ENCODE measurements around the gene EED.

EED gene

DNA sequence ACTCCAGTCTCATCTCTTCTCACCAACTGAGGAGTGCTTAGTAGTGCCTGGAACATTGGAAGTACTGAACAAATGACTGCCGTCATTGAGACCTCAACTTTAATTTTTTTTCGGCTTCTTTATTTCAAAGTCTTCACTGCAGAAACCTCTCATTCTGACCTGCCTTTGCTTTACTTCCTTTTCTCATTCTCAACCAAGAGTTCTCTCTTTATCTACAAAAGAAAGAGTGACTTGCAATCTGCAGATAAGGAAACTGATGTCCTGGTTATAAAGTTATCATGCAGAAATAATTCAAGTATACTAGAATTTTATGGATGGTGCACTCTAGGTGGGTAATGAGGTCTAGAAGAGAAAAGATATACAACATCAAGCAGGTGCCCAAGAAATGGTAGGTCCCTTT is 1.2 kb upstream of the EED start:
- H3K9ac ChIP-seq (ENCODE audit: insufficient read length, low read depth) = no peak overlapping the region
- TF ChIP-seq SUZ12 (IDR thresholded peaks at IDR 0.05; ENCODE audit: extremely low read depth, insufficient read depth, insufficient read length) = no peak
- no peak for TF ChIP-seq ZNF274 (IDR thresholded peaks at IDR 0.05; ENCODE audit: low read depth, low read length)
- no peak for TF ChIP-seq YY1 (IDR thresholded peaks at IDR 0.05; ENCODE audit: insufficient read depth, insufficient read length)
- H3K4me3 ChIP-seq (ENCODE audit: insufficient read length, low read depth) = no peak overlapping the region
- H3K36me3 ChIP-seq (ENCODE audit: insufficient read depth, insufficient read length, low read length) = no peaks in the 10 kb centered on the region
- no peaks in the 10 kb centered on the region for H3K4me1 ChIP-seq (ENCODE audit: insufficient read depth, insufficient read length)
- H3K27me3 ChIP-seq (ENCODE audit: insufficient read depth, insufficient read length) = no peaks in the 10 kb centered on the region
- H3K9me3 ChIP-seq (ENCODE audit: insufficient read depth, low read length) = no peaks in the 10 kb centered on the region
- DNase-seq (ENCODE audit: low read depth, low spot score) = no peak

GRCh38 chr11:86244063-86244521 is 461 bp upstream of the EED start:
- Histone ChIP-seq H3K9ac (ENCODE audit: insufficient read length, low read depth) (peak overlapping the region; percentile 78), H3K27me3 (ENCODE audit: insufficient read depth, insufficient read length) (no peaks in the 10 kb centered on the region), H3K4me1 (ENCODE audit: insufficient read depth, insufficient read length) (no peaks in the 10 kb centered on the region), H3K36me3 (ENCODE audit: insufficient read depth, insufficient read length, low read length) (no peaks in the 10 kb centered on the region), H3K9me3 (ENCODE audit: insufficient read depth, low read length) (no peaks in the 10 kb centered on the region), H3K4me3 (ENCODE audit: insufficient read length, low read depth) (peak overlapping the region; percentile 80)
- TF ChIP-seq ZNF274 (IDR thresholded peaks at IDR 0.05; ENCODE audit: low read depth, low read length) (no peak), SUZ12 (IDR thresholded peaks at IDR 0.05; ENCODE audit: extremely low read depth, insufficient read depth, insufficient read length) (no peak), YY1 (IDR thresholded peaks at IDR 0.05; ENCODE audit: insufficient read depth, insufficient read length) (no peak)
- peak; percentile 88 for DNase-seq (ENCODE audit: low read depth, low spot score)

- Histone ChIP-seq H3K4me3 (ENCODE audit: insufficient read length, low read depth) (peak overlapping the region; percentile 80), H3K27me3 (ENCODE audit: insufficient read depth, insufficient read length) (no peaks in the 10 kb centered on the region), H3K4me1 (ENCODE audit: insufficient read depth, insufficient read length) (no peaks in the 10 kb centered on the region), H3K9me3 (ENCODE audit: insufficient read depth, low read length) (no peaks in the 10 kb centered on the region), H3K9ac (ENCODE audit: insufficient read length, low read depth) (peak overlapping the region; percentile 87), H3K36me3 (ENCODE audit: insufficient read depth, insufficient read length, low read length) (no peaks in the 10 kb centered on the region)
- no peak for DNase-seq (ENCODE audit: low read depth, low spot score)
- no peak for TF ChIP-seq YY1 (IDR thresholded peaks at IDR 0.05; ENCODE audit: insufficient read depth, insufficient read length)
- no peak for TF ChIP-seq ZNF274 (IDR thresholded peaks at IDR 0.05; ENCODE audit: low read depth, low read length)
- TF ChIP-seq SUZ12 (IDR thresholded peaks at IDR 0.05; ENCODE audit: extremely low read depth, insufficient read depth, insufficient read length) = no peak
These were observed 1.1 kb downstream of the EED start for GRCh38 chr11:86245369-86246292.

- Histone ChIP-seq H3K9ac (ENCODE audit: insufficient read length, low read depth) (peak overlapping the region; percentile 87), H3K9me3 (ENCODE audit: insufficient read depth, low read length) (no peaks in the 10 kb centered on the region), H3K4me1 (ENCODE audit: insufficient read depth, insufficient read length) (no peaks in the 10 kb centered on the region), H3K27me3 (ENCODE audit: insufficient read depth, insufficient read length) (no peaks in the 10 kb centered on the region), H3K36me3 (ENCODE audit: insufficient read depth, insufficient read length, low read length) (no peaks in the 10 kb centered on the region), H3K4me3 (ENCODE audit: insufficient read length, low read depth) (peak overlapping the region; percentile 80)
- TF ChIP-seq YY1 (IDR thresholded peaks at IDR 0.05; ENCODE audit: insufficient read depth, insufficient read length) (no peak), ZNF274 (IDR thresholded peaks at IDR 0.05; ENCODE audit: low read depth, low read length) (no peak), SUZ12 (IDR thresholded peaks at IDR 0.05; ENCODE audit: extremely low read depth, insufficient read depth, insufficient read length) (no peak)
- DNase-seq (ENCODE audit: low read depth, low spot score) = no peak
These were observed 1.7 kb downstream of the EED start for GRCh38 chr11:86246293-86246675.

DNA sequence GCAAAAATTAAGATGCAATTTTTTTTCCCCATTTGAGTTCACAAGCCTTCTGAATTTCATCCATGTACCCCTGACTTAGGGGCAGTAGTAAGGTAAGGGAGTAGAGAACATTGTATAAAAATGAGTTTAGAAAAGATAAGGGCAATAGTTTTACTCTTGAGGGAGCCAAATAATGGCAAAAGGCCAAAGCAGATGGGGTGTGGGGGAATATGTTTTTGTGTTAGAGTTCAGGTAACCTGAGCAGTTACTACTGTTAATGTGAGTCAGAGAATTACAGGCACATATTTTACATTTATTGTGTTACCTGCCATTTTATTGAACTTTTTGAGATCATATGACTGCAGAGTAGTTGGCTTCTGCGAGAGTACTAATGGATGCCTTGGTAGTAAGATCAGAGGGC is 3.1 kb downstream of the EED start:
- TF ChIP-seq YY1 (IDR thresholded peaks at IDR 0.05; ENCODE audit: insufficient read depth, insufficient read length) = no peak
- TF ChIP-seq SUZ12 (IDR thresholded peaks at IDR 0.05; ENCODE audit: extremely low read depth, insufficient read depth, insufficient read length) = no peak
- H3K9me3 ChIP-seq (ENCODE audit: insufficient read depth, low read length) = no peaks in the 10 kb centered on the region
- no peak for DNase-seq (ENCODE audit: low read depth, low spot score)
- no peak overlapping the region for H3K4me3 ChIP-seq (ENCODE audit: insufficient read length, low read depth)
- H3K36me3 ChIP-seq (ENCODE audit: insufficient read depth, insufficient read length, low read length) = peaks cover 8% of the 10 kb centered on the region
- no peaks in the 10 kb centered on the region for H3K27me3 ChIP-seq (ENCODE audit: insufficient read depth, insufficient read length)
- H3K9ac ChIP-seq (ENCODE audit: insufficient read length, low read depth) = no peak overlapping the region
- H3K4me1 ChIP-seq (ENCODE audit: insufficient read depth, insufficient read length) = no peaks in the 10 kb centered on the region

- no peaks in the 10 kb centered on the region for H3K27me3 ChIP-seq (ENCODE audit: insufficient read depth, insufficient read length)
- H3K9me3 ChIP-seq (ENCODE audit: insufficient read depth, low read length) = no peaks in the 10 kb centered on the region
- H3K36me3 ChIP-seq (ENCODE audit: insufficient read depth, insufficient read length, low read length) = peaks cover 12% of the 10 kb centered on the region
- no peak overlapping the region for H3K4me3 ChIP-seq (ENCODE audit: insufficient read length, low read depth)
- no peaks in the 10 kb centered on the region for H3K4me1 ChIP-seq (ENCODE audit: insufficient read depth, insufficient read length)
- H3K9ac ChIP-seq (ENCODE audit: insufficient read length, low read depth) = no peak overlapping the region
- no peak for TF ChIP-seq YY1 (IDR thresholded peaks at IDR 0.05; ENCODE audit: insufficient read depth, insufficient read length)
- TF ChIP-seq ZNF274 (IDR thresholded peaks at IDR 0.05; ENCODE audit: low read depth, low read length) = no peak
- no peak for TF ChIP-seq SUZ12 (IDR thresholded peaks at IDR 0.05; ENCODE audit: extremely low read depth, insufficient read depth, insufficient read length)
- no peak for DNase-seq (ENCODE audit: low read depth, low spot score)
These were observed 4.1 kb downstream of the EED start for GRCh38 chr11:86248609-86249008.

- Histone ChIP-seq H3K36me3 (ENCODE audit: insufficient read depth, insufficient read length, low read length) (peaks cover 12% of the 10 kb centered on the region), H3K4me1 (ENCODE audit: insufficient read depth, insufficient read length) (no peaks in the 10 kb centered on the region), H3K9me3 (ENCODE audit: insufficient read depth, low read length) (no peaks in the 10 kb centered on the region), H3K27me3 (ENCODE audit: insufficient read depth, insufficient read length) (no peaks in the 10 kb centered on the region), H3K9ac (ENCODE audit: insufficient read length, low read depth) (no peak overlapping the region), H3K4me3 (ENCODE audit: insufficient read length, low read depth) (no peak overlapping the region)
- no peak for TF ChIP-seq ZNF274 (IDR thresholded peaks at IDR 0.05; ENCODE audit: low read depth, low read length)
- no peak for TF ChIP-seq SUZ12 (IDR thresholded peaks at IDR 0.05; ENCODE audit: extremely low read depth, insufficient read depth, insufficient read length)
- no peak for TF ChIP-seq YY1 (IDR thresholded peaks at IDR 0.05; ENCODE audit: insufficient read depth, insufficient read length)
- DNase-seq (ENCODE audit: low read depth, low spot score) = no peak
These were observed 5.0 kb downstream of the EED start for GRCh38 chr11:86249307-86250098.
